HepG2 (cell line): ENCODE measurements around the gene FGFR3.

Source experiments
- FOXJ3 ChIP-seq: sonication (generic); formaldehyde crosslinking; IDR thresholded peaks from 2 replicates; pipeline ENCODE4 v1.4.0; 2020; ENCODE audit warnings: missing genetic modification reagents, mild to moderate bottlenecking, borderline replicate concordance
- ZBTB3 ChIP-seq: sonication (generic); formaldehyde crosslinking; IDR thresholded peaks from 2 replicates; pipeline ENCODE4 v1.4.0; 2020; ENCODE audit warnings: low read depth, mild to moderate bottlenecking, moderate library complexity, missing genetic modification reagents, borderline replicate concordance

- TF ChIP-seq ZBTB3 (CRISPR knock-in tag) (no peak), FOXJ3 (CRISPR knock-in tag) (no peak)
Observed at GRCh38 chr4:1743975-1744374, 49.1 kb upstream of the FGFR3 start.
